ENCODE data around the gene SPATA19.
"Not testable (repeated sequence)": the region's sequence is repeated elsewhere in the genome, so short reads cannot be mapped to it uniquely, and the experiment has no call there.

The SPATA19 gene, protein sequence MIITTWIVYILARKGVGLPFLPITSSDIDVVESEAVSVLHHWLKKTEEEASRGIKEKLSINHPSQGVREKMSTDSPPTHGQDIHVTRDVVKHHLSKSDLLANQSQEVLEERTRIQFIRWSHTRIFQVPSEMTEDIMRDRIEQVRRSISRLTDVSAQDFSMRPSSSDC

DNA sequence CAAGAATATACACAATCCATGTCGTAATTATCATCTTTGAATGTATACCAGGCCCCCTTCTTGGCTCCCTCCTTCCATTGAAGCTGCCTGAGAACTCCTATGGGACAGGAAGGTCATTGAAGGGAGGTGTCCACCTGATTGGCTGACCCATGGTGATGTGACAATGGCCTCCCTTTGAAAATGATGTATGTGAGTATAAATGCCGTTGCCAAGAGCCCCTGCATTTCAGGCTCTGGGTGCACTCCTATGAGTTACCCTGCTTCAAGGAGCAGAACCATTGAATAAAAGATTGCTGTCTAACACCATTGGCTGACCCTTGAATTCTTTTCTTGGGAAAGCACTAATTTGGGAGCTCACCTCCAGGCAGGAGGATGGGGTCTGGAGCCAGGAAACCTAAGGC, at the start of gene SPATA19:
Gene SPATA19 (minus strand): TSS at position 101 of the 400 bp plus-strand sequence. CDS start 67 bp downstream, at position 34.
- no peak for DNase-seq (ENCODE audit: low read depth in 3 of 3)

DNA sequence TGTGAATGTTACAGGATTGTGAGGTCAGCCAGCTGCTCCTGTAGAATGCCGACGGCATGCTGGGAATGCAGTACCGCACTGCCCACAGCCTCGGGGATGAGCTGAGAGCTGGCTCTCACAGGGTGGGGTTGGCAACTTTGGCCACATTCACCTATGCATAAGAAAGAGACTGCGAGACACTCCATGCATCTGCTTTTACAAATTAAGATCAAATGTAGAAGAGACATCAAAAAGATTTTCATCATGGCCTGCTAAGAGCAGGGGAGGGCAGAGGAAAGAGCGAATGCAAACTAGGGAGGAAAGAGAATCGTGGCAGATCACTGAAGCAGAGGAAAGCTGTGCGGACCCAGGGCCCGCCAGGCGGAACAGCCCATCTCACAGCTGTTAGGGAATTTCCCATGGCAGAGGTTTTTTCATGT, 49.8 kb upstream of the SPATA19 start:
- DNase-seq (ENCODE audit: low read depth in 3 of 3) = no peak

DNA sequence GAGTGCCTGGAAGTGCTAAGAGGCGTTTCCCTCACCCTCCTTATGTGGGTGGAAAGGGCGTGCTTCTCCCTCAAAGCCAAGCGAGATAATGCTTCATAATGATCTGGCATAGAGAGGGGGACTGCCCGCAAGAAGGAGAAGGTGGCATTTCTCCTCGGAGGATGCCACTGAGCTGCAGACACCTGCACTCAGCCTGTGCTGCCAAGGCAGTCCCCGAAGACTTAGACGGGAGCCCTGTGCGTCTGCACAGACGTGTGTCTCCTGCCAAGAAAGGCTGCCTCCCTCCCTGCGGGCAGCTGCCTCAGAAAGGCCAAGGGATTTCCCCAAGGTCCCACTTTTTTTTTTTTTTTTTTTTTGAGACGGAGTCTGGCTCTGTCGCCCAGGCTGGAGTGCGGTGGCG, 48.1 kb upstream of the SPATA19 start:
- no peak for DNase-seq (ENCODE audit: low read depth in 3 of 3)

DNA sequence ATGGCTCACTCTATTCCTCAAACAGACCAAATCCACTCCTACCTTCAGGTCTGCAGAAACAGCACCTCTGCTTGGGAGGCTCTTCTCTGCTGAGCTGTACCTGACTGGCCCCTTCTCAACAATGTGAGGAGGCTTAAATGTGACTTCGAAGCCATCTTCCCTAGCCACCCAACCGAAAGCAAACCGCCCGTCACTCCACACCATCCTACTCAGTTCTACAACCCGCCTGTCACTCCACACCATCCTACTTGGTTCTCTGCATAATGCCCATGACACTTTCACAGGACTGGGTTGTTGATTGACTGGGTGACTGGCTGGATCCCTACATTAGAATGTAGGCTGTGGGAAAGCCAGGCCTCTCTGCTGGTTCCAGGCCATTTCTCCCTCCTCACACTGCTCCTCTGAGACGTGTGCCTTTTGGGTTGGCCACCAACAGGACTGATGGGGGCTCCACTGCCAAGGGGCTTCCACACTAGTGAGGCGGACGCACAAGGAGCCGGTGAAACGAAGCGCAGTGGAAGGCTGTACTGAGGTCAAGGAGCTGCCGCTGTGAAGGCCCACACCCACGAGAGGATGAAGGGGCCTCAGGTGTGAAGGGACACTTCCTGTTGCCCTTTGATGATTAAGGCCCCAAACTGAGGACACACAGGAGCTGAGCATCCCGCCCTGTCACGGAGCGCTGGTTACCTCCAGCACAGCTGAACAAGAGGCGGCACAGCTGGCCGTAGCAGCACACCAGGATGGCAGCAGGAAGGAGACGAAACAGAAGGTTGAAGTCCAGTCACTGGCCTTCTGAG, 47.5 kb upstream of the SPATA19 start:
- DNase-seq (ENCODE audit: low read depth in 3 of 3) = no peak

DNA sequence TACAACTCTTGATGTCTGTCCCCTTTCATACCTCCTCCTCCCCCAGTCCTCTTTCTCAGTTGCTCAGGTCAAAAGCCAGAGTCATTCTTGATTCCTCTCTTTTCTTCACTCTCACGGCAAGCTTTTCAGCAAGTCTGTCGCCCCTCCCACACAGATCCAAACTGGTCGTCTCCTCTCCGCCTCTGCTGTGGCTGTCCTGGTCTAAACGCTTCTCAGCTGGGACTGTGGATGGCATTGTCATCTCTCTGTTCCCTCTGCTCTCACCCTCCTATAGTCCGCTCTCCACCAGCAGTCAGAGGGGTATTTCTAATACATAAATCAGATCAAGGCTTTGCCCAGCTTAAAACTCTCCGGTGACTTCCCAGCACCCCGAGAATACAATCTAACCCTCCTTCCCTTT, 46.8 kb upstream of the SPATA19 start:
- DNase-seq (ENCODE audit: low read depth in 3 of 3) = no peak

DNA sequence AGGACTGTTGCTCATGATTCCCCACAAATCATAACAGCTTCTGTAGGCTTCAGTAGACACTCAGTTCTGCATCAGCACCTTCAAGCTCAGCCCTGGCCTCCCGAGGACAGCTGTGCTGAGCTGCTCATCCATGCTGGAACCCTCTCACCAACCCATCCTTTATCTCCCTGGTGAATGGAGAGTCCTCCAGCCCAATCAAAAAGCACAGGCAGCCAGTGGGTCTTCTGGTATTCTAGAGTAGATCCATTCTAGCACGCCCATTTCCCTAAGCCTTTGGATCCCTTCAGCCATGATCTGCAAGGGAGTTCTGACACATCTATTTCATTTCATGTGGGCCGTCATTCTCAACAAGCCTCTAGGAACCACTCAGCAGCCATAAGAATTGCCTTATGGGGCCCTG, 44.6 kb upstream of the SPATA19 start:
- no peak for DNase-seq (ENCODE audit: low read depth in 3 of 3)

DNA sequence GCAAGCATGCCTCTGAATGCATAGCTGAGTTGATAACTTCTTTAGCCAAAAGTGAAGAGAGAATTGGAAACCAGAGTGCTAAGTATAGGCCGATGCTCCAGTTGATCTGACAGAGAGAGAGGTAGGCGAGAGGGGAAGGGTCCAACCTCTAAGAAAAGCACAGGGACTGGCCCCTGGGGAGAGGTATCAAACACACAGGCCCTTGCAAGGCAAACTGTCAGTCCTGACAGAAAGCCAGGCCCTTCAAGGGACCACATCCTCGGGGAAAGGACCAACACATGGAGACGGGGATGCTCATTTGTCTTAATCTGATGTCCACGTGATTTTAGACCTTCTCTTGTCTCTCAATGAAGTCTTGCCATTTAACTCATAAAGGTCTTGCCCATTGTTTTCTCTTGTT, 43.9 kb upstream of the SPATA19 start:
- no peak for DNase-seq (ENCODE audit: low read depth in 3 of 3)

DNA sequence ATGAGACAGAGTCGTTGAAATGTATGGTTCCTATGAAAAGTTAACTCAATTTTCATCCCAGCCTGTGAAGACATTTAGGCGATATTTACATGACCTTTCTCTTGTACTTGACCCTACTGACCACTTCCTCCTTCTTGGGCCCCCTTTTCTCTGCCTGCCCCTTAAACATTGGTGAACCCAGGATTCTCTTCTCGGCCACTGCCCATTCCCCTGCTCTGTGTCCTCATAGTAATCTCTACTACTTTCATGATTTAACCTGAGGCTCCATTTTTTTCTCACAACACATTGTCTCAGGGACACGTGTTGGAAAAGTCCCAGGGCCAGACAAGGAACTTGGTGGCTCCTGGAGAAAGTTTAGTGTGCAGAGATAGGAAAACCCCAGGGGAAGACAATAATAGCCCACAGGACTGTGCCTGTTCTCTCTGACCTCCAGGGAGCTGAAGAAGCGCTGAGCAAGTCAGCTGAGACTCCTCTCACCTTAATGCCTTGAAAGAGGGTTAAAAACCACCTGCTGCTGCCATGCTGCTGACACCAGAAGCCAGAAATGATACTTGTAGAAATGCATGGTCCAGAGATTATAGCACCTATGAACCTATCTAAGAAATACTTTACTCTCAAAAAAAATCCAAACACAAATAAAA, 42.5 kb upstream of the SPATA19 start:
- no peak for DNase-seq (ENCODE audit: low read depth in 3 of 3)

DNA sequence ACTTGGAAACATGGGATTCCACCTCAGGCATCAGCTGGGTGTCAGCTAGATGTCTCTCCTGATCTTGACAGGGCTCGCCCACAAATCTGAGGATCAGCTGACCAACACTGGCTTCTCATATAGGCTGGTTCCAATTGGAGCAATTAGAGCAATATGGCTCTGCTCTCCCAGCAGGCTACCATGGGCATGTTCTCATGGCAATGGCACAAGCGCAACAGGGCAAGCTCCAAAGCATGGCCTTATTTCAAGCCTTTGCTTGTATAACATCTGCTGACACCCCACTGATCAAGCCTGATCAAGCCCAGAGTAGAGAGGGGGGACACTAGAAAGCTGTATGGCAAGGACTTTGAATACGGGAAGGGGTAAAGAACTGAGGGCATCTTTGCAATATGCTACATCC, 40.7 kb upstream of the SPATA19 start:
- no peak for DNase-seq (ENCODE audit: low read depth in 3 of 3)

DNA sequence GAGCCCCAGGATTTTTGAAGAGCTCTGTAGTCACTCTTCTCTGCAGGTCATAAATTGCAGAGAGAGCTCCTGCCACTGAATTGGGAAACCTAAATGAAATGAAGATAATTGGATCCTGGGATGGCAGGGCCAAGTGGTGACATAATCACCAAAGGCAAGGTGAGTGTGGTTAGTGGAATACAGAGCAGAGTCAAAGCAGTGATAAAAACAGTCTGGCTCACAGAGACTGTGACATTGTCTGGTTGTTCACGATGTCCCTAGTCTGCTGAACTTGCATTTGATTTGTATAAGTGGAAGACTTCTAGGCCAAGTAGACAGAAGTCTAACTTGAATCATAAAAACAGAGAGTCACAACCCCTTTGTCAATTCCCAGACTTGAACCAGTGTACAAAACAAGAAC, 26.8 kb upstream of the SPATA19 start:
- no peak for DNase-seq (ENCODE audit: low read depth in 3 of 3)

DNA sequence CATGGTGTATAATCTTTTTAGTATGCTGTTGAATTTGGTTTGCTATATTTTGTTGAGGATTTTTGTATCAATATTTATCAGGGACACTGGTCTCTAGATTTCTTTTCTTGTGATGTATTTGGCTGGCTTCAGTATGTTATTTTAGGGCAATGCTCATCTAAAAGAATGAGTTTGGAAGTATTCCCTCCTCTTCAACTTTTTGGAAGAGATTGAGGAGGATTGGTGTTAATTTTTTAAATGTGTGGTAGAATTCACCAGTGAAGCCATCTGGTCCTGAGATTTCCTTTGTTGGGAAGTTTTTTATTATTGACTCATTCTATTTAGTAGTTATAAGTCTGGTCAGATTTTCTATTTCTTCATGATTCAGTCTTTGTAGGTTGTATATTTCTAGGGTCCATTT, 22.1 kb upstream of the SPATA19 start:
- no peak for DNase-seq (ENCODE audit: low read depth in 3 of 3)

DNA sequence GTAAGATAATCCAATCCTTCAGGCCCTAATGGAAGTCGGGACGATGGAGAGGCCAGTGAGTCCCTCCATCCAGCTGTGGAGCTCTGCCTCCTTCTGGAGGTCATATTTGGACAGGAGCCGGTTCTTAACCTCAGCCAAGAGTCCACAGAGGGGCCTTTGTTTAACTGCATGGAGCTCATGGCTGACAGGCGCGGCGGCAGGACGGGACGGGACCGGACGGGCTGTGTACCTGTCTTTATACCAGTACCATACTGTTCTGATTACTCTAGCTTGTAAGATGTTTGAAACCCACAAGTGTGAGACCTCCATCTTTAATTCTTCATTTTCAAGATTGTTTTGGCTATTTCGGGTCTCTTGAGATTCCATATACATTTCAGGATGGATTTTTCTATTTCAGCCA, 20.2 kb upstream of the SPATA19 start:
- no peak for DNase-seq (ENCODE audit: low read depth in 3 of 3)

DNA sequence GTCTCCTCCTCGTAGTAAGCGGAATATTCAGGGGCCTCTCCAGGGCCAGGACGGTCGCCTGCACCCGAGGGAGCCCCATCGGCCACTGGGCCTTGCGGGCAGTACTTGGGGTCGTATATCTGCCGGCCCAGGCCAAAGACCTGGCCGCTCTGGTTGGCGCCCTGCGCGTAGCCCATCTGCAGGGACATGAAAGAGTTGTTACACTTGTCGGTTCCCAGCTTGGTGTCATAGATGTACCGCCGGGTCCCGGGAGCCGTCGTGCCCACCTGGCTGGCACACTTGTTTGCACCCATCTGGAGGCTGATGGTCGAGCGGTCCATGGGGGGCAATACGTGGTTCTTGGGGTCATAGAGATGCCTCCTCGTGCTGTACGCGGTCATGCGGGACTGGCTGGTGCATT, 19.4 kb upstream of the SPATA19 start:
- no peak for DNase-seq (ENCODE audit: low read depth in 3 of 3)

DNA sequence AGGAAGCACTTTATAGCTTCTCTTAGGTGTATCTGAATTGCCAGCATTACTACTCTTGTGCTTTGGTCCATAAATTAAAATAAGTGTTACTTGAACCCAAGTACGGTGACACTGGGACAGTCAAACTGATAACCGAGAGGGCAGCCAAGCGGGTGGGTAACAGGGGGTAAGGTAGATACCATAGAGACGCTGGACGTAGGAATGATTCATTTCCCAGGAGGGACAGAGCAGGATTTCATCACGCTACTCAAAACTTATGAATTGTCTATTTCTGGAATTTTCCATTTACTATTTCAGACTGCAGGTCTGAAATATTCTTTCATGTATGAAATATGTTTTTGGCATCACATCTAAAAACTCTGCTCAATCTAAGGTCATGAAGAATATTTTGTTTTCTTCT, 14.8 kb upstream of the SPATA19 start:
- no peak for DNase-seq (ENCODE audit: low read depth in 3 of 3)

DNA sequence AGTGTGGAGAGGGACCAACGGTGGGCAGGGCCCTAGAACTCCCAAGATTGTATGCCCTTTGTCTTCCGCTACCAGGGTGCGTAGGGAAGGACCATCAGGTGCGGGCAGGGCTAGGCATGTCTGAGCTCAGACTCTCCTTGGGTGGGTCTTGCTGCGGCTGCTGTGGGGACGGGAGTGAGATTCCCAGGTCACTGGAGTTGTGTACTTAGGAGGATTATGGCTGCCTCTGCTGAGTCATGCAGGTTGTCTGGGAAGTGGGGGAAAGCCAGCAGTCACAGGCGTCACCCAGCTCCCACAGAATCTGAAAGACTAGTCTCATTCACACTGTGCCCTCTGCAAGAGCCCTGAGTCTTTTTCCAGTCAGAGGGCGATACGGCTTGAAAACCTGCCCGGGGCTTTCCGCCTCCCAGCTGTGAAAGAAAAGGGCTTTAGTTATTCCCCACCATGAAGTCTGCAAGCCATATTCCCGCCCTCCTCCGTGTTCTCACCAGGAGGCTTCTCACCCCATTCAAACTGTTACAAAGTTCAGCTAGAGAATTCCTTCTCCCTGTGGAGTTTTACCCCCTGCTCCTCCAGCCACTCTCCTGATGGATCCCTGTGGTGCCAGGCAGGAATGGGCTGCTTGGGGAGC, 9.1 kb upstream of the SPATA19 start:
- not testable (repeated sequence) for DNase-seq (ENCODE audit: low read depth in 3 of 3)

DNA sequence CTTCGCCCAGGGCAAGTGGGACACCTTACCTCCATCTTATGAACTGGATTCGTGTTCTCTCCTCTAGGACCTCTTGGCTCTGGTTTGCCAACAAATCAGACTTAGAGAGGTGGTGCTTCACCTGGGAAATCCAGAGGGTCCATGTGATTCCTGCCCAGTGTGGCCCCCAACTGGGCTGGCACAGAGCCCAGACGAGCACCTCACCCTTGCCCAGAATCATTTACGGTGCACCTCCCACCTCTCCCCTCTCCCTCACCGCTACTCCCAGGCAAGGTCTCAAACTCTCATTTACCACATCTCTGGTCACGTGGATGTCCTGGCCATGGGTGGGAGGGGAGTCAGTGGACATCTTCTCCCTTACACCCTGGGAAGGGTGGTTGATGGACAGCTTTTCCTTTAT, 1.1 kb downstream of the SPATA19 start:
- no peak for DNase-seq (ENCODE audit: low read depth in 3 of 3)

DNA sequence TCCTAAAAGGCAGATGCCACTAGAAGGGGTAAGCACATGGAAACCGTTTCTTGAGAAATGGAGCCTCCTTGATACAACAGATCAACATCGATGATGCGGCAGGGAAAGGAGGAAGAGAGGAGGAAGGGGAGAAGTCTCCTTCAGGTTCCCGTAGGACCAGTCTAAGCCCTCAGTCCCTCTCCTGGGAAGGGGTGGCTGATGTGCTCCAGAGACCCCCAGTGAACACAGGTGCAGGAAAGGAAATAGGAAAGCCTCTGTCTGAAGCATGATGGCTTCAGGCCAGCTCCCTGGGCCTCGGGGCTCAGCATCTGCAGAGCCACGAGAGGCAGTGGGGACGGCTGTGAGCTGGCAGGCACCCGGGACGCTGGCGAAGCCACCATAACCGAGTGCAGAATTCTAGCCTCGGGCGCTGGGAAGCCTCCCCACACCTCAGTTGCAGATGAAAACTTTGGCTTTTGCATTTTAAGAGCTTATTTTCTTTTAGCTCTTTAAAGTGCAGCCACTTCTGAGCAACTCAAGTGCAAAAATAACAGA, 1.8 kb downstream of the SPATA19 start:
- DNase-seq (ENCODE audit: low read depth in 3 of 3) = no peak

DNA sequence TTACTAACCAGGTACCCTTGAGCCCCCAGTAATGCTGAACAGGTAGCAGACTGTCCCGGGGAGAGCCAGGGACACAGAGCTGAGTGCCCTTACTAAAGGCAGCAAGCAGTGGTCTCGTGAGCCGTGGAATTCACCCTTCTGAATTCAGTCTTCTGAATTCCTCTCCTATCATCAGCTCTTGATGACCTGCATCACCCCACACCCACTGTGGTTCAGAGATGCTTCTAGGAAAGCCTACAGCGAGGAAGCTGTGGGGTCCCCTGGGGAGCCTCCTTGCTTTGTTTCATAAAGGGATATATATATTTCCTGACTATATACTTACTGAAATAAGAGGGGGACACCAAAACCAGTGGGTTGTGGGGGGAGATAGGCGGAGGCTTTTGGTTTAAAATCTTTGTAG, 2.6 kb downstream of the SPATA19 start:
- no peak for DNase-seq (ENCODE audit: low read depth in 3 of 3)

DNA sequence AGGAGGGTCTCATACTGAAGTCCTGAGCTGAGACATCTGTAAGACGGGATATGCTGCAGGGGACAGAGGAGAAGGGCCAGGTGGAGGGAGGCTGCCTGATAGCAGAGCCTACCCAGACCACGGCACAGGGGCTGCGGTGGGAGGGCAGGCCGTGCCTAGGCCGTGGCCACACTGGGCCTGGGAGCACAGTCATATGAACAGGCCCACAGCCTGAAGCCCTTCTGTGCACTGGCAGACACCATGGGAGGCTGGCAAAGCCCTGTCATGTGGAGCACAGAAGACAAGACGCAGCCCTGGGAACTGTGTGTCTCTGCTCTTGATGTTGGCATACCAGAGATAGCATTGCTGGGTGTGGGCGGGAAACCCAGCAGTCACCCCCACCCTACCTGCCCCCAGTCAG, 3.3 kb downstream of the SPATA19 start:
- no peak for DNase-seq (ENCODE audit: low read depth in 3 of 3)

DNA sequence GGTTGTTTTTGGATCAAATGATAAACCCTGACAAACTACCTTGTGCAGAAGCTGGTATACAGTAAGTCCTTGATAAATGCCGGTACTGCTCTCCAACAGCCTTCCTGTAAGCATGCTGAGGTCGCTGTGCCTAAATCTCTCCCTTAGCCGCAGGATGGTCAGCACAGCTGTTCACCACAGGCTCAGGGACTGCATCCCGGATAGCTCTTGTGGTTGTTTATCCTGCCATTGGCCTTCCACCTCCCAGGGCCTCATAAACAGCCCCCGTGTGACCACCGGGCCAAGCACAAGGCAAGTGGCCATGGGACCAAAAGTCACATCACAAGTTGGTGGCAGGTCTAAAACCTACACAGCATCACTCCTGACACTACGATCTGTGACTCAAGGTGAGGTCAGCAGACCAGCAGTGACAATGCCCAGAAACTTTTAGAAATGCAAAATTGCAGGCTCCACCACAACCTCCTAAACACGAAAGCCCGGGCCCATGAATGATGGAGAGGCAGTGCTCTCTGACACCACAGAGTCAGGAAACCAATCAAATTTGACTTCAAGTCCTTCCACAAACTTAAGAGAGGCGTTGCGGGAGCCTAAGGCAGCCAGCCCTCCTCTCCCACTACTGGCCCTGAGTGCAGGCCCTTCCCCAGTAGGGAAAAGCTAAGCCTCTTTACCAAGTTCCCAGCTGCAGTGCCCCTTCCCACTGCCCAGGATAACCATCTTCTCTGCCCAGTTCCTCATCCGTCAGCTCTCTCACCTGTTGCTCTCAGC, 3.9 kb downstream of the SPATA19 start:
- no peak for DNase-seq (ENCODE audit: low read depth in 3 of 3)

DNA sequence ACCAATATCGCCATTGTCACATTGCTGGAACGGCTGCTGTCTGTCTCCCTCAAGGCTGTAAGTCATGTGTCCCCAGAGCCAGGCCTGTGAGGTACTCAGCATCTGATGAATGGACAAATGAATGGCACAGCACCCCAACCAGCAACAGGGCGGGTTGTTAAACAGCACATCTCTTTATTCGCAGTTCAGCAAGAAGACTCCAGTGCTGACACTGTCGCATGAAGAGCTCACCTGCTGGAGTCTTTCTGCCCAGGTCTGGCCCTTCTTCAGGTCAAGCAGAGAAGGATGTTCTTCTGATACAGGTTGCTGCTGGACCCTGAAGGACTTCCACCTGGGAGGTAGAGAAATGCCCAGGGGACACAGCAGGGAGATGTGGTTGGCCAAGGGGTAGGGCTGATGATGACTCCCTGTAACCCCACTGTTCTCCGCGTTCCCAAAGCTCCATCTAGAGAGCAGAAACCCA, 4.8 kb downstream of the SPATA19 start:
- no peak for DNase-seq (ENCODE audit: low read depth in 3 of 3)

All from stimulated activated CD4-positive, alpha-beta T cell treated with anti-CD3 and anti-CD28 coated beads, TNF-alpha, amount 100 ng/mL, for 4 hours (primary cell).